DOHH2 (cell line): ENCODE measurements around the gene LIN52.

Experiments used
- H3F3A ChIP-seq: fragments of 200-600 bp; sonication (generic), shearing (Covaris generic); 2 replicates; pipeline ENCODE4 v1.6.0; 2016; ENCODE audit warnings: antibody characterized with exemption, mild to moderate bottlenecking; ENCODE audit not compliant: control insufficient read depth, insufficient read depth
- H3K27ac ChIP-seq: fragments of 200-600 bp; sonication (generic); 2 replicates; pipeline ENCODE4 v1.5.1; 2014; ENCODE audit warnings: low read depth, mild to moderate bottlenecking, low read length, moderate library complexity
- H3K27me3 ChIP-seq: fragments of 200-600 bp; sonication (generic); 2 replicates; pipeline ENCODE4 v1.6.1; 2014; ENCODE audit warnings: mild to moderate bottlenecking, low read length, mixed read lengths; ENCODE audit not compliant: control insufficient read depth
- H3K36me3 ChIP-seq: fragments of 200-600 bp; sonication (generic); 2 replicates; pipeline ENCODE4 v1.6.1; 2014; ENCODE audit warnings: mild to moderate bottlenecking, low read length, moderate library complexity, mixed read lengths; ENCODE audit not compliant: control insufficient read depth
- H3K4me1 ChIP-seq: fragments of 200-600 bp; sonication (generic); 2 replicates; pipeline ENCODE4 v1.6.1; 2014; ENCODE audit warnings: mild to moderate bottlenecking, low read length, mixed read lengths; ENCODE audit not compliant: control insufficient read depth
- H3K4me2 ChIP-seq: fragments of 200-600 bp; sonication (generic); 2 replicates; pipeline ENCODE4 v1.6.0; 2014; ENCODE audit warnings: mild to moderate bottlenecking, low read length, moderate library complexity
- H3K4me3 ChIP-seq: fragments of 200-600 bp; sonication (generic); 2 replicates; pipeline ENCODE4 v1.5.1; 2014; ENCODE audit warnings: mild to moderate bottlenecking, low read length, mixed read lengths
- H3K79me2 ChIP-seq: fragments of 200-600 bp; sonication (generic); 2 replicates; pipeline ENCODE4 v1.6.1; 2014; ENCODE audit warnings: mild to moderate bottlenecking, low read length, mixed read lengths; ENCODE audit not compliant: control insufficient read depth
- H3K9me2 ChIP-seq: fragments of 200-600 bp; sonication (generic); replicated peaks from 2 replicates; pipeline ENCODE4 v1.6.1; 2014; ENCODE audit warnings: mild to moderate bottlenecking, low read length, mixed read lengths; ENCODE audit not compliant: control insufficient read depth
- H3K9me3 ChIP-seq: fragments of 200-600 bp; sonication (generic); 2 replicates; pipeline ENCODE4 v1.6.1; 2014; ENCODE audit warnings: antibody characterized with exemption, low read length, mixed read lengths; ENCODE audit not compliant: control insufficient read depth, insufficient read depth
- H4K20me1 ChIP-seq: fragments of 200-600 bp; sonication (generic); 2 replicates; pipeline ENCODE4 v1.6.0; 2014; ENCODE audit warnings: low read depth, mild to moderate bottlenecking, antibody characterized with exemption, low read length, moderate library complexity; ENCODE audit not compliant: control insufficient read depth, insufficient read depth
- EZH2phosphoT487 ChIP-seq: fragments of 200-600 bp; sonication (generic); IDR thresholded peaks from 2 replicates; pipeline ENCODE4 v1.6.1; 2017; ENCODE audit warnings: borderline replicate concordance, mild to moderate bottlenecking, antibody characterized with exemption, low read length, moderate library complexity, mixed read lengths
- TF ChIP-seq, protein P1 (sequence below): fragments of 200-600 bp; sonication (generic); IDR thresholded peaks from one replicate; pipeline ENCODE4 v1.5.1; 2014; ENCODE audit warnings: antibody characterized with exemption, mild to moderate bottlenecking, low read depth, low read length; ENCODE audit not compliant: poor library complexity, severe bottlenecking

Gene LIN52

DNA sequence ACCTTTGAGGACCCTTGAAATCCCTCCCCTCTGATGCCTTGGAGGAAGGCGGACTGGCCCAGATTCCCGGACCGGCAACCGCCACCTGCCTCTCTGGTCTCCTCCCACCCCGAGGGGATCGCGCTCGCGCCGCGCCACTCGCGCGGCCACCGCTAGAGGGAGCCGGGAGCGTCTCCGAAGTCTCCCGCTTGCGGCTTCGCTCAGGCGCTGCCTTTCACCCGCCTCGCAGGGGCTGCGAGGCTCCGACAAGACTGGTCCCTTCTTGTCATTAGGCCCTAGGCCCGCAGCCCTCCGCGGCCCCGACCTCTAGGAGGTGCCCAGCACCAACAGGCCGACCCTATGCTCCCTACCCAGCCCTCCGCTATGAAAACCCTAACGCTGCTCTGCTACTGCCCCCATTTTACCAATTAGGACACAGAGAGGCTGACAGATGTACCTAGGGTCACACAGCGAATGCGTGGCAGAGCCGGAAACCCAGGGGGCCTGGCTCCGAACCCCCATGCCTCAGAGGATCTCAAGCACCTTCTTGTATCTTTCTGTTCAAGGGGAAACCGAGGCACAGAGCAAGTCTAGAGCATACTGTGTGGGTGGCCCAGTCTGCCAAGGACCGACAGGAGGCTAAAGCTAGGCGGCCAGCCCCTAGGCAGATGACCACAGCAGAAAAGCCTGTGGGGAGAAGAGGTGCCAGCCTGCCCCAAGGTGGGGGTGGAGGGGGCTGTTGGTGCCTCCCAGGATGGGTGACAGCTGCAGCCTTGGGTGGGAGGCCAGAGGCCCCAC is 133.1 kb downstream of the LIN52 start:
- TF ChIP-seq, protein P1, sequence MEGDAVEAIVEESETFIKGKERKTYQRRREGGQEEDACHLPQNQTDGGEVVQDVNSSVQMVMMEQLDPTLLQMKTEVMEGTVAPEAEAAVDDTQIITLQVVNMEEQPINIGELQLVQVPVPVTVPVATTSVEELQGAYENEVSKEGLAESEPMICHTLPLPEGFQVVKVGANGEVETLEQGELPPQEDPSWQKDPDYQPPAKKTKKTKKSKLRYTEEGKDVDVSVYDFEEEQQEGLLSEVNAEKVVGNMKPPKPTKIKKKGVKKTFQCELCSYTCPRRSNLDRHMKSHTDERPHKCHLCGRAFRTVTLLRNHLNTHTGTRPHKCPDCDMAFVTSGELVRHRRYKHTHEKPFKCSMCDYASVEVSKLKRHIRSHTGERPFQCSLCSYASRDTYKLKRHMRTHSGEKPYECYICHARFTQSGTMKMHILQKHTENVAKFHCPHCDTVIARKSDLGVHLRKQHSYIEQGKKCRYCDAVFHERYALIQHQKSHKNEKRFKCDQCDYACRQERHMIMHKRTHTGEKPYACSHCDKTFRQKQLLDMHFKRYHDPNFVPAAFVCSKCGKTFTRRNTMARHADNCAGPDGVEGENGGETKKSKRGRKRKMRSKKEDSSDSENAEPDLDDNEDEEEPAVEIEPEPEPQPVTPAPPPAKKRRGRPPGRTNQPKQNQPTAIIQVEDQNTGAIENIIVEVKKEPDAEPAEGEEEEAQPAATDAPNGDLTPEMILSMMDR, result peak; percentile 88
- no peak for TF ChIP-seq EZH2phosphoT487
- H3K27me3 ChIP-seq, result 0 out of 2 replicates have a peak, but pooled peaks cover 3% of the 10 kb centered on the region
- H3K4me2 ChIP-seq, result peak overlapping the region; percentile 39; the same call in 1 of the 2 replicates
- H3K36me3 ChIP-seq, result no peaks in the 10 kb centered on the region
- H3K9me2 ChIP-seq, result no peaks in the 10 kb centered on the region
- no peaks in the 10 kb centered on the region for H3F3A ChIP-seq
- no peak overlapping the region for H3K27ac ChIP-seq
- no peaks in the 10 kb centered on the region for H3K4me1 ChIP-seq
- no peak overlapping the region for H3K4me3 ChIP-seq
- H3K9me3 ChIP-seq, result no peaks in the 10 kb centered on the region
- H3K79me2 ChIP-seq, result no peaks in the 10 kb centered on the region
- H4K20me1 ChIP-seq, result no peaks in the 10 kb centered on the region

DNA sequence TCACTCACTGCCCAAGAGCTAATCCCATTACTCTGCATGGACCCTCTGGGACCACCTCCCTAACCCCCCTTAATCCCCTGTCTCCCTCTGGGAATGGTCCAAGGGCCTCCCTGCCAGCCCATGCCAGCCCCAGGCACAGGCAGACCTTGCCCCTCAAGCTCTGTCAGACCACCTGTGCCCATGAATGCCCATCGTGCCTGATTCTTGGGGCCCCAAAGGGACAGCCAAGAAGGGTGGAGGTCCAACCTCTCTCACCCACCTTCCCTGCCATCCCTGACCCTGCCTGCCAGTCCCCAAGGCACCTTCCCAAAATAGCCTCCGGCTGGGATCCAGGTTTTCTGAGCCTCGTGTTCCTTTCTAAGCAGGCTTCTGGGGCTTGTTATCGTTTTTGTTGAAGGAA is 133.7 kb downstream of the LIN52 start:
- Histone ChIP-seq H3K27ac (no peak overlapping the region), H3K36me3 (no peaks in the 10 kb centered on the region), H3K4me1 (no peaks in the 10 kb centered on the region), H3K27me3 (0 out of 2 replicates have a peak, but pooled peaks cover 3% of the 10 kb centered on the region), H3K9me2 (no peaks in the 10 kb centered on the region), H3K4me2 (no peak overlapping the region), H3F3A (no peaks in the 10 kb centered on the region), H4K20me1 (no peaks in the 10 kb centered on the region), H3K79me2 (no peaks in the 10 kb centered on the region), H3K9me3 (no peaks in the 10 kb centered on the region), H3K4me3 (no peak overlapping the region)
- TF ChIP-seq, protein P1, result no peak
- no peak for TF ChIP-seq EZH2phosphoT487

DNA sequence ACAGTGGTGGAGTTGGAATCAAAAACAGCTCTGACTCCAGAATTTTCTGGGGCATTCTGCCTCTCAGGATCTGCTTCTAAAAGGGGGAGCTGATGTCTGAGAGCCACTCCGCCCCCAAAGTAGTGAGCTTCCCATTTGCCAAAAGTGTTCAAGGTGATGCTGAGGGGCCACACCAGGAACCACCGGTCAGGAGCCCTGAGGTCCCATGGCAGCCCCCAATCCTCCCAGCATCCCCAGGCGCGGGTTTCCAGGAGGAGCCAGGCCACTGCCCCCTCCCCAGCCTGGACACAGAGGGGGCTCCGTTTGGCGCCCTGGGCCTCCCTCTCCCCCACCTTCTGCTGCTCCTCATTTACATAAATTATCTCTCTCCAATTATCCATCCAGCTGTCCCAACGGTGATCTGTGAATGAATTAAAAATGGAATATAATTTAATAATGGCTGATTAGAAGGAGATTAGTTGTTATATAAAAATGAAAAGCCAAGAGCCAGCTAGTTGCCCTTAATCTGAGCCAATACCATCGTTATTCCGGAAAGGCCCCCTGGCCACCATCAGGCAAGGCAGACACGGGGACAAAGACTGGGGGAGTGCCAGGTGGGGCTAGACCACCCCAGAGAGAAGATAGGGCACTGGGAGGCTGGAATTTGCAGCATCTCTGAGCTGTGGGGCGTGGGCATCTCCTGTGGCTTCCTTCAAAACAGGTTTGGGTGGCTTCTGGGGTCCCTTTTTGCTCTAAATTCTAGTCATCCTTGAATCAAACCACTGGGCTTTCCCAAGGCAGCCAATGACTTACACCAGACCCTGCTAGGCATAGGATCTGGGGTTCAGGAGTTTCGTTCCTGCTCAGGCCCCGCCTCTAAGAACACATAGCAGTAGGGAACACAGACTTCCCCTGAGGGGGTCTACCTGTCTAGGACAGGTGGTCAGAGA is 134.8 kb downstream of the LIN52 start:
- Histone ChIP-seq H3K27ac (no peak overlapping the region), H3K9me2 (no peaks in the 10 kb centered on the region), H3K36me3 (no peaks in the 10 kb centered on the region), H3K4me2 (no peak overlapping the region), H3K4me1 (no peaks in the 10 kb centered on the region), H3F3A (no peaks in the 10 kb centered on the region), H3K27me3 (0 out of 2 replicates have a peak, but pooled peaks cover 3% of the 10 kb centered on the region), H3K9me3 (no peaks in the 10 kb centered on the region), H3K79me2 (no peaks in the 10 kb centered on the region), H4K20me1 (no peaks in the 10 kb centered on the region), H3K4me3 (no peak overlapping the region)
- TF ChIP-seq EZH2phosphoT487, result no peak
- TF ChIP-seq, protein P1, result no peak
